K562 (cell line): ENCODE results near the gene PDCD6IP.

Source experiments
- CAMTA2 ChIP-seq: fragments of 250-450 bp; sonication (Bioruptor Pico); conservative IDR thresholded peaks from 2 replicates; pipeline ENCODE4 v1.5.1; 2022
- E2F5 ChIP-seq: sonication (generic); formaldehyde crosslinking; IDR thresholded peaks from 2 replicates; pipeline ENCODE4 v1.8.0; 2022; ENCODE audit warnings: mild to moderate bottlenecking, missing genetic modification reagents
- MAZ ChIP-seq, 2 experiments: fragments of 450-650 bp in 1 of 2; sonication (generic) in 1 of 2; formaldehyde crosslinking; IDR thresholded peaks in 1 of 2; conservative IDR thresholded peaks in 1 of 2; 2 replicates each; pipeline versions ENCODE4 v1.4.0 to v1.5.0; 2020; ENCODE audit warnings: mild to moderate bottlenecking in 1 of 2, missing genetic modification reagents in 1 of 2
- SP2 ChIP-seq: IDR thresholded peaks from 2 replicates; pipeline ENCODE4 v1.6.1; 2011; ENCODE audit warnings: mild to moderate bottlenecking, low read depth, low read length, moderate library complexity; ENCODE audit not compliant: poor library complexity, severe bottlenecking; ENCODE audit errors: extremely low read depth
- TF ChIP-seq, protein P1 (sequence below), 3 experiments: IDR thresholded peaks in 2 of 3; conservative IDR thresholded peaks in 1 of 3; 2 replicates each; pipeline ENCODE4 v1.5.1; 2011 to 2012; ENCODE audit warnings: low read length in 3 of 3, mild to moderate bottlenecking in 3 of 3, control low read depth in 2 of 3, improper control_type of control experiment in 1 of 3, inconsistent platforms in 1 of 3, low read depth in 1 of 3, mixed read lengths in 1 of 3, moderate library complexity in 1 of 3; ENCODE audit not compliant: insufficient read depth in 2 of 3

DNA sequence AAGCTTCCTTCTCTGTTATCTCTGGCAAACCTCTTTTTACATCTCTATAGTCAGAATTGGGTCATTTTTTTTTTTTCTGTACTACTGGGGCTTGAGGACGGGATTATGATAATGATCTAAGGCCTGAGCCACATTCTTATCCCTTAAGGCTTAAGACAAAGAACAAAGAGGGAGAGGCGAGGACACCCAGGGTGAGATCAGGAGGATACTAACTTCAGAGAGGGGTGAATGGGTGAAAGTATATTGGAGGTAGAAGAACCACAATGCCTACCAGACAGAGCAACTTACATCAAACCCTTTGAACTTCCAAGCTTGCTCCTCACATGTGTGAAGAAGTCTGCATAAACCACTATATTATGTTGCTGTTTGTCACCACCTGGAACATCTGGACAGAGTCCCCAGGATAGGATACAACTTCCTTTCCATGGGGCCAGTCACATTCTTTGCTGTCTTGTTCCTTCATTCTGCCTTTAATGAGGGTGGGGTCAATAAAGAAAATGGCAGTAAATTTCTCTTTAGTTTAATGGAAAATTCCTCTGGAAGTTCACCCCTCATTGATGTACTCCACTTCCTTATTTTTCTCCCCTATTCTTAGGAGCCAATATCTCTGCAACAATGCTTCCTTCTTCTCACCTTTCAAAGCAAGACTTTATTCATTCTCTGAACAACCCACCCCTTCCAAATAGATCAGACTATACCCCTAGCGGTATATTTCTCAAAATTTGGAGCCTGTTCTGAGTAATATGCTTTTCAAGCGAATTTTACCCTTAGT is 9.1 kb upstream of the PDCD6IP start:
- TF ChIP-seq SP2 (no peak), CAMTA2 (CRISPR knock-in tag) (no peak), E2F5 (CRISPR knock-in tag) (no peak), MAZ (CRISPR knock-in tag; conservative IDR thresholded peaks at IDR 0.05 in 1 of 2, IDR thresholded peaks at IDR 0.05 in 1 of 2) (no peak)
- TF ChIP-seq, protein P1, sequence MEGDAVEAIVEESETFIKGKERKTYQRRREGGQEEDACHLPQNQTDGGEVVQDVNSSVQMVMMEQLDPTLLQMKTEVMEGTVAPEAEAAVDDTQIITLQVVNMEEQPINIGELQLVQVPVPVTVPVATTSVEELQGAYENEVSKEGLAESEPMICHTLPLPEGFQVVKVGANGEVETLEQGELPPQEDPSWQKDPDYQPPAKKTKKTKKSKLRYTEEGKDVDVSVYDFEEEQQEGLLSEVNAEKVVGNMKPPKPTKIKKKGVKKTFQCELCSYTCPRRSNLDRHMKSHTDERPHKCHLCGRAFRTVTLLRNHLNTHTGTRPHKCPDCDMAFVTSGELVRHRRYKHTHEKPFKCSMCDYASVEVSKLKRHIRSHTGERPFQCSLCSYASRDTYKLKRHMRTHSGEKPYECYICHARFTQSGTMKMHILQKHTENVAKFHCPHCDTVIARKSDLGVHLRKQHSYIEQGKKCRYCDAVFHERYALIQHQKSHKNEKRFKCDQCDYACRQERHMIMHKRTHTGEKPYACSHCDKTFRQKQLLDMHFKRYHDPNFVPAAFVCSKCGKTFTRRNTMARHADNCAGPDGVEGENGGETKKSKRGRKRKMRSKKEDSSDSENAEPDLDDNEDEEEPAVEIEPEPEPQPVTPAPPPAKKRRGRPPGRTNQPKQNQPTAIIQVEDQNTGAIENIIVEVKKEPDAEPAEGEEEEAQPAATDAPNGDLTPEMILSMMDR (IDR thresholded peaks at IDR 0.05 in 2 of 3, conservative IDR thresholded peaks at IDR 0.05 in 1 of 3; ENCODE audit: insufficient read depth in 2 of 3, low read depth in 1 of 3, low read length in 3 of 3) = no peak
